A549 (cell line): ENCODE measurements around the gene MAP7D2.

Source experiments
- CEBPB ChIP-seq, 2 experiments: fragments of >200 bp in 1 of 2; sonication (Bioruptor Twin) in 1 of 2; formaldehyde crosslinking in 1 of 2; IDR thresholded peaks; 2 replicates each; pipeline ENCODE4 v1.6.1; 2012 to 2016
- CTCF ChIP-seq: fragments of >200 bp; sonication (Bioruptor Twin); formaldehyde crosslinking; IDR thresholded peaks from 3 replicates; pipeline ENCODE4 v1.5.1; 2016
- ELK1 ChIP-seq: fragments of 150-350 bp; IDR thresholded peaks from 2 replicates; pipeline ENCODE4 v1.6.1; 2014; ENCODE audit warnings: low read depth, mild to moderate bottlenecking, low read length
- EP300 ChIP-seq, 2 experiments: fragments of >200 bp; sonication (Bioruptor Twin); formaldehyde crosslinking; IDR thresholded peaks; 2 replicates in 1 of 2; 3 replicates in 1 of 2; pipeline ENCODE4 v1.6.1; 2016 to 2017
- HEYL ChIP-seq: fragments of 250-450 bp; sonication (Bioruptor Pico); IDR thresholded peaks from 2 replicates; pipeline ENCODE4 v1.8.0; 2021; ENCODE audit warnings: mild to moderate bottlenecking, moderate library complexity
- HMGXB4 ChIP-seq: fragments of 250-450 bp; sonication (Bioruptor Pico); IDR thresholded peaks from 2 replicates; pipeline ENCODE4 v1.5.0; 2021; ENCODE audit warnings: mild to moderate bottlenecking, moderate library complexity, borderline replicate concordance
- NFE2L2 ChIP-seq: fragments of 150-350 bp; conservative IDR thresholded peaks from 2 replicates; pipeline ENCODE4 v1.6.1; 2014; ENCODE audit warnings: low read length
- PBX3 ChIP-seq: IDR thresholded peaks from 2 replicates; pipeline ENCODE4 v1.6.1; 2012
- PHF8 ChIP-seq: fragments of 200-600 bp; sonication (generic); IDR thresholded peaks from 2 replicates; pipeline ENCODE4 v1.6.1; 2016; ENCODE audit warnings: low read depth, mild to moderate bottlenecking, antibody characterized with exemption, moderate library complexity, borderline replicate concordance
- POLR2A ChIP-seq: IDR thresholded peaks from 2 replicates; pipeline ENCODE4 v1.6.1; 2012; ENCODE audit warnings: mild to moderate bottlenecking, low read length
- POLR2AphosphoS2 ChIP-seq: conservative IDR thresholded peaks from 2 replicates; pipeline ENCODE4 v1.6.1; 2012; ENCODE audit warnings: low read length, improper control_type of control experiment, inconsistent platforms
- RCOR1 ChIP-seq: fragments of 150-350 bp; IDR thresholded peaks from 2 replicates; pipeline ENCODE4 v1.6.1; 2014; ENCODE audit warnings: antibody characterized with exemption, low read length, low read depth
- REST ChIP-seq: fragments of 200-600 bp; sonication (generic); IDR thresholded peaks from 2 replicates; pipeline ENCODE4 v1.6.1; 2016; ENCODE audit warnings: antibody characterized with exemption, mild to moderate bottlenecking, moderate library complexity
- TP53 ChIP-seq: fragments of 250-450 bp; sonication (Bioruptor Pico); IDR thresholded peaks from 2 replicates; pipeline ENCODE4 v1.5.0; 2021; ENCODE audit warnings: mild to moderate bottlenecking, moderate library complexity

GRCh38 chrX:20037186-20037585, 79.5 kb downstream of the MAP7D2 start:
- TF ChIP-seq RCOR1 (no peak), CTCF (no peak), POLR2A (no peak), EP300 (IDR thresholded peaks at IDR 0.05) (no peak), PHF8 (no peak), POLR2AphosphoS2 (no peak), HMGXB4 (no peak), ELK1 (no peak), CEBPB (IDR thresholded peaks at IDR 0.05) (no peak), REST (no peak), HEYL (CRISPR knock-in tag) (no peak), PBX3 (no peak), NFE2L2 (no peak), TP53 (CRISPR knock-in tag) (no peak)
